Osteoblast (primary cell): Measurements from ENCODE around the gene HTR1D. TPM values are rescaled to one million over a fixed set of nuclear protein-coding genes. Genes with fewer than 3 reads are reported as not detected.

Source experiments
- DNase-seq: peaks from one replicate; pipeline ENCODE4 v3.0.0; 2011; ENCODE audit warnings: low spot score, mixed read lengths; ENCODE audit not compliant: insufficient read length; ENCODE audit errors: missing footprints
- H2AFZ ChIP-seq: 2 replicates; pipeline ENCODE4 v1.6.0; 2011; ENCODE audit warnings: mild to moderate bottlenecking, low read length
- H3K27ac ChIP-seq: 2 replicates; pipeline ENCODE4 v1.5.1; 2011; ENCODE audit warnings: mild to moderate bottlenecking, low read depth, low read length, moderate library complexity
- H3K27me3 ChIP-seq: 2 replicates; pipeline ENCODE4 v1.6.0; 2012; ENCODE audit warnings: mild to moderate bottlenecking, control low read depth, inconsistent platforms, low read length, moderate library complexity; ENCODE audit not compliant: insufficient read depth
- H3K36me3 ChIP-seq: 2 replicates; pipeline ENCODE4 v1.5.1; 2011; ENCODE audit warnings: mild to moderate bottlenecking, low read length, control low read depth, moderate library complexity; ENCODE audit not compliant: insufficient read depth
- H3K4me1 ChIP-seq: 2 replicates; pipeline ENCODE4 v1.5.1; 2011; ENCODE audit warnings: mild to moderate bottlenecking, low read length, control low read depth, moderate library complexity; ENCODE audit not compliant: insufficient read depth
- H3K4me2 ChIP-seq: 2 replicates; pipeline ENCODE4 v1.6.0; 2011; ENCODE audit warnings: mild to moderate bottlenecking, low read length; ENCODE audit not compliant: insufficient read depth
- H3K4me3 ChIP-seq: fragments of 200-600 bp; sonication (generic); 3 replicates; pipeline ENCODE4 v1.5.1; 2012; ENCODE audit warnings: mild to moderate bottlenecking, low read length, inconsistent platforms; ENCODE audit not compliant: insufficient read depth
- H3K79me2 ChIP-seq: 2 replicates; pipeline ENCODE4 v1.6.0; 2012; ENCODE audit warnings: mild to moderate bottlenecking, low read length, control low read depth, inconsistent platforms; ENCODE audit not compliant: insufficient read depth
- H3K9me3 ChIP-seq: 2 replicates; pipeline ENCODE4 v1.5.1; 2011; ENCODE audit warnings: low read depth, low read length, control low read depth
- H4K20me1 ChIP-seq: 2 replicates; pipeline ENCODE4 v1.6.0; 2012; ENCODE audit warnings: mild to moderate bottlenecking, low read length, control low read depth; ENCODE audit not compliant: insufficient read depth
- small RNA-seq: library from RNA; depleted of rRNA; stranded (forward); fragments of <200 nt; gene quantifications from one replicate; pipeline ENCODE3, GENCODE V24; 2012
- total RNA-seq: library from RNA; depleted of rRNA; stranded (reverse); fragments of >200 nt; gene quantifications from 2 replicates; pipeline ENCODE4 v1.2.3, GENCODE V29; 2012
- TF ChIP-seq, protein P1 (sequence below): IDR thresholded peaks from 2 replicates; pipeline ENCODE4 v1.5.1; 2011; ENCODE audit warnings: mild to moderate bottlenecking, low read depth, low read length, moderate library complexity; ENCODE audit errors: extremely low read depth

The HTR1D gene
- total RNA-seq, 1 donor: under 0.01 TPM

DNA sequence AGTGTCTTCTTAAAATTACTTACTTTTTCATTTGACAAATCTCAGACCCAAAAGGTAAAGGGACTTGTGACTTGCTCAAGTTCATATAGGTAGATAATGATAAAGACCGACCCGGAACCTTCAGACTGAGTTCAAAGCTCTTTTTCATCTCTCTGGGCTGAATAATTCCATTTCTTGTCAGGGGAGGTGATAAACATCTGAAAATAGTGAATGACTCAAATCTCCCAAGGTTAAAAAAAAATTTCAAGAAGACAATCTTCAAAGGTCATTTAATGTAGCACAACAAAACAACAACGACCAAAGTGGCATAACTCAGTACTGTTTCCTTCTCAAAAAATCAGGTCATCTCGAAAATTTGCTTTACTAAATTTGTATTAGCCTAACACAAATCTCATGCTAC is 69.2 kb downstream of the HTR1D start:
- Histone ChIP-seq H3K4me3 (no peak overlapping the region), H3K79me2 (peaks cover 96% of the 10 kb centered on the region), H3K4me2 (no peak overlapping the region), H3K36me3 (no peaks in the 10 kb centered on the region), H3K27ac (no peak overlapping the region), H3K4me1 (peaks cover 4% of the 10 kb centered on the region), H4K20me1 (peaks cover 33% of the 10 kb centered on the region), H3K9me3 (no peaks in the 10 kb centered on the region), H3K27me3 (no peaks in the 10 kb centered on the region), H2AFZ (no peak overlapping the region)
- no peak for DNase-seq
- TF ChIP-seq, protein P1, sequence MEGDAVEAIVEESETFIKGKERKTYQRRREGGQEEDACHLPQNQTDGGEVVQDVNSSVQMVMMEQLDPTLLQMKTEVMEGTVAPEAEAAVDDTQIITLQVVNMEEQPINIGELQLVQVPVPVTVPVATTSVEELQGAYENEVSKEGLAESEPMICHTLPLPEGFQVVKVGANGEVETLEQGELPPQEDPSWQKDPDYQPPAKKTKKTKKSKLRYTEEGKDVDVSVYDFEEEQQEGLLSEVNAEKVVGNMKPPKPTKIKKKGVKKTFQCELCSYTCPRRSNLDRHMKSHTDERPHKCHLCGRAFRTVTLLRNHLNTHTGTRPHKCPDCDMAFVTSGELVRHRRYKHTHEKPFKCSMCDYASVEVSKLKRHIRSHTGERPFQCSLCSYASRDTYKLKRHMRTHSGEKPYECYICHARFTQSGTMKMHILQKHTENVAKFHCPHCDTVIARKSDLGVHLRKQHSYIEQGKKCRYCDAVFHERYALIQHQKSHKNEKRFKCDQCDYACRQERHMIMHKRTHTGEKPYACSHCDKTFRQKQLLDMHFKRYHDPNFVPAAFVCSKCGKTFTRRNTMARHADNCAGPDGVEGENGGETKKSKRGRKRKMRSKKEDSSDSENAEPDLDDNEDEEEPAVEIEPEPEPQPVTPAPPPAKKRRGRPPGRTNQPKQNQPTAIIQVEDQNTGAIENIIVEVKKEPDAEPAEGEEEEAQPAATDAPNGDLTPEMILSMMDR: no peak

Small RNA genes lying within 50 kb of the gene (small RNA-seq; reads per million reads assigned to genes)
- gene RNU6-135P (not detected), gene RNU6-514P (not detected)

Other genes with a start within 250 kb of the HTR1D start
- under 0.01 TPM in 1 of 2 replicates, not detected in the other for gene LACTBL1, start 244.6 kb downstream of the HTR1D start, total RNA-seq
- not detected in 2 replicates for gene TEX46, start 201.7 kb downstream of the HTR1D start, total RNA-seq
- gene KDM1A, start 198.0 kb downstream of the HTR1D start, total RNA-seq: 101 and 103 TPM in 2 replicates
- gene LUZP1, start 48.6 kb downstream of the HTR1D start, total RNA-seq: 29.5 and 30.0 TPM in 2 replicates
- 69.5 and 70.6 TPM in 2 replicates for gene HNRNPR, start 126.8 kb upstream of the HTR1D start, total RNA-seq
- 32.4 and 32.9 TPM in 2 replicates for gene ZNF436, start 152.3 kb upstream of the HTR1D start, total RNA-seq
- 28.9 and 31.5 TPM in 2 replicates for gene TCEA3, start 207.2 kb upstream of the HTR1D start, total RNA-seq